Esophagus squamous epithelium (tissue), 4 donors: ENCODE results near the gene PFN2.
"Not testable (repeated sequence)": the region's sequence is repeated elsewhere in the genome, so short reads cannot be mapped to it uniquely, and the experiment has no call there.

ENCODE experiments used
- POLR2A ChIP-seq, 4 donors: fragments of 450-650 bp; IDR thresholded peaks; one replicate each; pipeline ENCODE4 v1.6.1; 2017; ENCODE audit warnings: antibody characterized with exemption in 4 of 4, mild to moderate bottlenecking in 4 of 4, moderate library complexity in 3 of 4
- TF ChIP-seq, protein P1 (sequence below), 6 experiments: fragments of 450-650 bp in 4 of 6; fragments of 200-600 bp in 2 of 6; sonication (generic) in 2 of 6; IDR thresholded peaks; one replicate each; pipeline ENCODE4 v1.5.1; 2016 to 2019; ENCODE audit warnings: antibody characterized with exemption in 6 of 6, mild to moderate bottlenecking in 4 of 6, moderate library complexity in 4 of 6

DNA sequence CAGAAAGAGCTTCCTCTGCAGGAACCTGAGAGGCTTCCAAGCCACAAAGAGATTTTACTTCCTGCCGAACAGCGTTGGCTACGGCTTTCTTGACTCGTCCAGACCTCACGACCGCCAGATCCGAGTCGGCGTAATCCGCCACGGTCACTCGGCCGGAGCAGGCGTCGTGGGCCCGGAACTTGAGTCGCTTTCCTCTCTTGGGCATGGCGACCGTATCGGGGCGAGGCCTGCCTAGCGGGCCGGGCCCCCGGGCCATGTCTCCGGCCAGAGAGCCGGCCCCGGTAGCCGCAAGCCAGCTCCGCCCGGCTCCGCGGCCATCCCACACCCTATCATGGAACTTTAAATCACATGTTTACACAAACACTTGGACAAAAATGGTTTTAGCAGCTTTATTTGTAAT, 12.4 kb upstream of the PFN2 start:
- TF ChIP-seq, protein P1, sequence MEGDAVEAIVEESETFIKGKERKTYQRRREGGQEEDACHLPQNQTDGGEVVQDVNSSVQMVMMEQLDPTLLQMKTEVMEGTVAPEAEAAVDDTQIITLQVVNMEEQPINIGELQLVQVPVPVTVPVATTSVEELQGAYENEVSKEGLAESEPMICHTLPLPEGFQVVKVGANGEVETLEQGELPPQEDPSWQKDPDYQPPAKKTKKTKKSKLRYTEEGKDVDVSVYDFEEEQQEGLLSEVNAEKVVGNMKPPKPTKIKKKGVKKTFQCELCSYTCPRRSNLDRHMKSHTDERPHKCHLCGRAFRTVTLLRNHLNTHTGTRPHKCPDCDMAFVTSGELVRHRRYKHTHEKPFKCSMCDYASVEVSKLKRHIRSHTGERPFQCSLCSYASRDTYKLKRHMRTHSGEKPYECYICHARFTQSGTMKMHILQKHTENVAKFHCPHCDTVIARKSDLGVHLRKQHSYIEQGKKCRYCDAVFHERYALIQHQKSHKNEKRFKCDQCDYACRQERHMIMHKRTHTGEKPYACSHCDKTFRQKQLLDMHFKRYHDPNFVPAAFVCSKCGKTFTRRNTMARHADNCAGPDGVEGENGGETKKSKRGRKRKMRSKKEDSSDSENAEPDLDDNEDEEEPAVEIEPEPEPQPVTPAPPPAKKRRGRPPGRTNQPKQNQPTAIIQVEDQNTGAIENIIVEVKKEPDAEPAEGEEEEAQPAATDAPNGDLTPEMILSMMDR (IDR thresholded peaks at IDR 0.05), result not testable (repeated sequence)
- TF ChIP-seq POLR2A (IDR thresholded peaks at IDR 0.05), result not testable (repeated sequence)
